ENCODE data around the gene CEP70. TPM values are rescaled to one million over a fixed set of nuclear protein-coding genes. Genes with fewer than 3 reads are reported as not detected.

Gene CEP70
- total and polyA plus RNA-seq, 10 of the 15 experiments (the other 5 are each of a cell fraction or from before 2014, with no cell fraction given), result 1.4 to 9.3 (median 2.2) TPM

GRCh38 chr3:138458774-138459499, 135.1 kb downstream of the CEP70 start:
- H3K4me1 ChIP-seq (ENCODE audit: control insufficient read depth, insufficient read depth, low read length), result no peaks in the 10 kb centered on the region

More at GRCh38 chr3:138458774-138459499, 135.1 kb downstream of the CEP70 start:
- Histone ChIP-seq H3K27me3 (replicated peaks in 1 of 2; ENCODE audit: control insufficient read depth in 2 of 2, insufficient read depth in 2 of 2, low read length in 1 of 2) (no peaks in the 10 kb centered on the region; a peak in 2 of 4 replicates), H3K4me3 (no peak overlapping the region), H2AFZ (ENCODE audit: control insufficient read depth, low read depth, low read length) (no peak overlapping the region), H4K20me1 (ENCODE audit: control insufficient read depth, insufficient read depth) (no peaks in the 10 kb centered on the region), H3K9ac (ENCODE audit: control insufficient read depth, insufficient read depth, low read length) (no peak overlapping the region), H3K9me3 (replicated peaks; ENCODE audit: control insufficient read depth, insufficient read depth, low read length) (no peaks in the 10 kb centered on the region), H3K36me3 (ENCODE audit: control insufficient read depth in 2 of 2, insufficient read depth in 2 of 2, low read length in 1 of 2) (no peaks in the 10 kb centered on the region), H3K79me2 (ENCODE audit: control insufficient read depth, insufficient read depth, low read length) (no peaks in the 10 kb centered on the region), H3K4me2 (ENCODE audit: control insufficient read depth, insufficient read depth) (no peak overlapping the region), H3K27ac (ENCODE audit: control insufficient read depth, insufficient read depth) (no peak overlapping the region)
- RAD21 ChIA-PET (ENCODE audit: unreplicated experiment), result interaction anchor here (0.6 to 0.8 kb wide), 2 partner anchors 455 to 498 kb away, joined by 3 read pairs; no protein-coding TSS in a partner anchor
- BruUV-seq (replicated peaks), result no TSS peak
- 20% methylated on average over 9 of the region's 9 CpGs for WGBS (ENCODE audit: insufficient coverage, insufficient replicate concordance, low lambda C conversion rate, missing lambda C conversion rate)
- in situ Hi-C loops (cut with MboI), result no loop called here
- POLR2A ChIA-PET, result no interaction called here
- SMC1A ChIA-PET (ENCODE audit: uncharacterized antibody, unreplicated experiment), result no interaction called here
- FAIRE-seq, result no peak
- CTCF ChIA-PET, result no interaction called here
- intact Hi-C loops (cut with micrococcal nuclease; ENCODE audit: unreplicated experiment), result no loop called here
- TF ChIP-seq SRF (IDR thresholded peaks at IDR 0.05; ENCODE audit: low read depth in 2 of 2, low read length in 2 of 2), result no peak
- no peak for TF ChIP-seq ZSCAN29 (IDR thresholded peaks at IDR 0.05)
- TF ChIP-seq E2F8 (IDR thresholded peaks at IDR 0.05; ENCODE audit: low read depth, partially characterized antibody), result no peak
- no peak for TF ChIP-seq JUND (IDR thresholded peaks at IDR 0.05; ENCODE audit: low read depth, low read length)
- TF ChIP-seq KDM1A (IDR thresholded peaks at IDR 0.05; ENCODE audit: borderline replicate concordance), result no peak
- TF ChIP-seq DPF2 (IDR thresholded peaks at IDR 0.05), result no peak
- no peak for TF ChIP-seq RB1 (IDR thresholded peaks at IDR 0.05; ENCODE audit: borderline replicate concordance)
- no peak for TF ChIP-seq HDAC2 (IDR thresholded peaks at IDR 0.05)
- no peak for TF ChIP-seq BCLAF1 (IDR thresholded peaks at IDR 0.05)
- no peak for TF ChIP-seq SREBF2 (IDR thresholded peaks at IDR 0.05; ENCODE audit: low read length)
- no peak for TF ChIP-seq RFX5 (IDR thresholded peaks at IDR 0.05; ENCODE audit: low read depth, low read length)
- no peak for ATAC-seq
- no peak for DNase-seq (ENCODE audit: low read depth, low spot score)

Data from GM12878 (cell line).